ENCODE results near the gene ATM.

ATM gene

DNA sequence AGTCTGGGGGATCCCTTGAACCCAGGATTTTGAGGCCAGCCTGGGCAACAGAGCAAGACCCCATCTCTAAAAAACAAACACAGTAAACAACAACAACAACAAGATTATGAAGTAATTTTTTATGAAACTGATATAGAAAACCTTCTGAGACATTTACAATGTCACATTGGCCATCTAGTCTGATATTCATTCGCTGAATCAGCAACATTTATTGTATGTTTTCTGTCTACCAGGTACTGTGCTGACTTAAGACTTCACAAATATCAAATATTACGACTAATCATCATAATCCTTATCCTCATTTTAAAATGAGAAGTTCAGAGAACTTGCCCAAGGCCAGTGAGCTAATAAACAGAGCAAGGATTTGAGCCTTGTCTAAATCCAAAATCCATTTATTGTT is 120.8 kb downstream of the ATM start:
- H3K4me3 ChIP-seq (ENCODE audit: low read length) = no peak overlapping the region

DNA sequence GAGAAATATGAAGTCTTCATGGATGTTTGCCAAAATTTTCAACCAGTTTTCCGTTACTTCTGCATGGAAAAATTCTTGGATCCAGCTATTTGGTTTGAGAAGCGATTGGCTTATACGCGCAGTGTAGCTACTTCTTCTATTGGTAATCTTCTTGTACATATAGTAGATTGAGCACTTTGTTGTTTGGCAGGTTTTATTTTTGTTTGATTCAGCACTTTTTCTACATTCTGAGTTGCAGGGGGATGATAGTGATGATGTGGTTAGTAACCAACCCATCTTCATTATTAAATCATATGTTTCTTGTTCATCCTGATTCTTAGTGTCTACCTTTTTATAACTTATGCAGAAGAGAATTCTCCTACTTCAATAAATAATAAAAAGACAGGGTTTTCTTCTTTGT is 122.9 kb downstream of the ATM start:
- Histone ChIP-seq H3K4me1 (ENCODE audit: low read length) (no peaks in the 10 kb centered on the region), H3K79me2 (ENCODE audit: low read length) (no peaks in the 10 kb centered on the region), H3K36me3 (replicated peaks; ENCODE audit: low read depth, low read length) (peaks cover 7% of the 10 kb centered on the region), H3K4me3 (ENCODE audit: low read length) (no peak overlapping the region), H3K9ac (ENCODE audit: low read length) (no peak overlapping the region), H3K9me3 (ENCODE audit: insufficient read depth, low read length) (no peaks in the 10 kb centered on the region), H2AFZ (ENCODE audit: low read depth, low read length) (no peak overlapping the region), H3K4me2 (ENCODE audit: low read length) (no peak overlapping the region), H4K20me1 (ENCODE audit: insufficient read depth, low read length) (no peaks in the 10 kb centered on the region), H3K27ac (ENCODE audit: low read length) (no peak overlapping the region), H3K27me3 (ENCODE audit: low read depth, low read length) (no peaks in the 10 kb centered on the region)
- TF ChIP-seq, protein P1, sequence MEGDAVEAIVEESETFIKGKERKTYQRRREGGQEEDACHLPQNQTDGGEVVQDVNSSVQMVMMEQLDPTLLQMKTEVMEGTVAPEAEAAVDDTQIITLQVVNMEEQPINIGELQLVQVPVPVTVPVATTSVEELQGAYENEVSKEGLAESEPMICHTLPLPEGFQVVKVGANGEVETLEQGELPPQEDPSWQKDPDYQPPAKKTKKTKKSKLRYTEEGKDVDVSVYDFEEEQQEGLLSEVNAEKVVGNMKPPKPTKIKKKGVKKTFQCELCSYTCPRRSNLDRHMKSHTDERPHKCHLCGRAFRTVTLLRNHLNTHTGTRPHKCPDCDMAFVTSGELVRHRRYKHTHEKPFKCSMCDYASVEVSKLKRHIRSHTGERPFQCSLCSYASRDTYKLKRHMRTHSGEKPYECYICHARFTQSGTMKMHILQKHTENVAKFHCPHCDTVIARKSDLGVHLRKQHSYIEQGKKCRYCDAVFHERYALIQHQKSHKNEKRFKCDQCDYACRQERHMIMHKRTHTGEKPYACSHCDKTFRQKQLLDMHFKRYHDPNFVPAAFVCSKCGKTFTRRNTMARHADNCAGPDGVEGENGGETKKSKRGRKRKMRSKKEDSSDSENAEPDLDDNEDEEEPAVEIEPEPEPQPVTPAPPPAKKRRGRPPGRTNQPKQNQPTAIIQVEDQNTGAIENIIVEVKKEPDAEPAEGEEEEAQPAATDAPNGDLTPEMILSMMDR (IDR thresholded peaks at IDR 0.05; ENCODE audit: low read depth, low read length) = no peak

More for the DNA sequence above, 120.8 kb downstream of the ATM start:
- Histone ChIP-seq H3K4me2 (ENCODE audit: low read length) (no peak overlapping the region), H3K9me3 (ENCODE audit: insufficient read depth, low read length) (no peaks in the 10 kb centered on the region), H3K4me1 (ENCODE audit: low read length) (no peaks in the 10 kb centered on the region), H3K9ac (ENCODE audit: low read length) (no peak overlapping the region), H3K27ac (ENCODE audit: low read length) (no peak overlapping the region), H3K27me3 (ENCODE audit: low read depth, low read length) (no peaks in the 10 kb centered on the region), H3K36me3 (replicated peaks; ENCODE audit: low read depth, low read length) (peaks cover 6% of the 10 kb centered on the region), H2AFZ (ENCODE audit: low read depth, low read length) (no peak overlapping the region), H3K79me2 (ENCODE audit: low read length) (no peaks in the 10 kb centered on the region), H4K20me1 (ENCODE audit: insufficient read depth, low read length) (no peaks in the 10 kb centered on the region)
- TF ChIP-seq EZH2phosphoT487 (IDR thresholded peaks at IDR 0.05; ENCODE audit: low read depth) = no peak
- TF ChIP-seq, protein P1 (IDR thresholded peaks at IDR 0.05; ENCODE audit: low read depth, low read length) = no peak

DNA sequence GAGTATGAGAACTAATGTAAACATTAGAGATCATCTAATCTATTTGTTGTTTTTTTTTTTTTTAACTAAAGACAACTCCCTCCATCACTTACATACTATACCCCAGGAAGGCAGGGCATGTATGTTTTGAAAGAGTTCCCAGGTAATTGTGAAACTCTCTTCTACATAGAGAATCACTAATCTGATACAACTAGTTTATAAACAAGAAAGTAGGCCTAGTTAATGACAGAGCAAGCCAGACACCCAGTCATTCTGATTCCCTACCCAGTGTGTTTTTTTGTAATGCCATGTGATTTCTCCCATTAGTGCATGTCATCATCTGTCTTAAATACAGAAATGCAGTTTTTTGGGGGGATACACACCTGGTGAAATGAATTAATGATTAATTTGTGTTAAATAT is 123.6 kb downstream of the ATM start:
- no peak overlapping the region for H2AFZ ChIP-seq (ENCODE audit: low read depth, low read length)
- H3K27me3 ChIP-seq (ENCODE audit: low read depth, low read length) = no peaks in the 10 kb centered on the region
- H3K4me2 ChIP-seq (ENCODE audit: low read length) = no peak overlapping the region
- no peaks in the 10 kb centered on the region for H3K79me2 ChIP-seq (ENCODE audit: low read length)
- no peak overlapping the region for H3K9ac ChIP-seq (ENCODE audit: low read length)
- H3K9me3 ChIP-seq (ENCODE audit: insufficient read depth, low read length) = no peaks in the 10 kb centered on the region
- no peak overlapping the region for H3K4me3 ChIP-seq (ENCODE audit: low read length)
- H4K20me1 ChIP-seq (ENCODE audit: insufficient read depth, low read length) = no peaks in the 10 kb centered on the region
- H3K36me3 ChIP-seq (replicated peaks; ENCODE audit: low read depth, low read length) = peaks cover 9% of the 10 kb centered on the region
- no peaks in the 10 kb centered on the region for H3K4me1 ChIP-seq (ENCODE audit: low read length)
- no peak overlapping the region for H3K27ac ChIP-seq (ENCODE audit: low read length)
- TF ChIP-seq EZH2phosphoT487 (IDR thresholded peaks at IDR 0.05; ENCODE audit: low read depth) = no peak
- TF ChIP-seq, protein P1 (IDR thresholded peaks at IDR 0.05; ENCODE audit: low read depth, low read length) = no peak

DNA sequence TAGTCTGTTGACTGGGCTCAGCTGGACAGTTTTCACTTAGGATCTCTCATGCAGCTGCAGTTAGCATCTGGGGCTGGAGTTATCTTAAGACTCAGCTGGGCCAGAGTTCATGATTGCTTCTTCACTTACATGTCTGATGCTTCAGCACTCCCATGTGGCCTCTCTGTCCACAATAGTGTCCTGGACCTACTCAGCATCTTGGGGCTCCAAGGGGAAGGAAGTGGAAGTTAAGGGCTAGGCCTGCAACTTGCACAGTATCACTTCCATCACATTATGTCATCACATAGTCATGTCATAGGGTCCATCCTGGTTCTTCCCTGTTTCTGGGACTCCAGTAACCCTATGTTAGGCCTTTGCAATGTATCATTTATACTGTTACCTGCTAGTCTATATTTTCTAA is 128.6 kb downstream of the ATM start:
- no peak for TF ChIP-seq EZH2phosphoT487 (IDR thresholded peaks at IDR 0.05; ENCODE audit: low read depth)
- TF ChIP-seq, protein P1 (IDR thresholded peaks at IDR 0.05; ENCODE audit: low read depth, low read length) = no peak
- Histone ChIP-seq H2AFZ (ENCODE audit: low read depth, low read length) (no peak overlapping the region), H3K27me3 (ENCODE audit: low read depth, low read length) (no peaks in the 10 kb centered on the region), H3K4me3 (ENCODE audit: low read length) (no peak overlapping the region), H3K79me2 (ENCODE audit: low read length) (no peaks in the 10 kb centered on the region), H3K4me2 (ENCODE audit: low read length) (no peak overlapping the region), H3K36me3 (replicated peaks; ENCODE audit: low read depth, low read length) (peaks cover 30% of the 10 kb centered on the region), H3K27ac (ENCODE audit: low read length) (no peak overlapping the region), H4K20me1 (ENCODE audit: insufficient read depth, low read length) (no peaks in the 10 kb centered on the region), H3K4me1 (ENCODE audit: low read length) (no peaks in the 10 kb centered on the region), H3K9me3 (ENCODE audit: insufficient read depth, low read length) (no peaks in the 10 kb centered on the region), H3K9ac (ENCODE audit: low read length) (no peak overlapping the region)

All from OCI-LY3 (cell line).